Parathyroid adenoma (tissue), 2 donors: ENCODE measurements around the gene NUP210.
"Not testable (repeated sequence)": the region's sequence is repeated elsewhere in the genome, so short reads cannot be mapped to it uniquely, and the experiment has no call there.

Experiments
- H2AFZ ChIP-seq: fragments of 300-600 bp; sonication (generic); one replicate; pipeline ENCODE4 v1.7.0; 2017; ENCODE audit warnings: antibody characterized with exemption, mild to moderate bottlenecking
- H3K27ac ChIP-seq: fragments of 300-600 bp; sonication (generic); one replicate; pipeline ENCODE4 v1.7.0; 2017
- H3K27me3 ChIP-seq: fragments of 300-600 bp; sonication (generic); one replicate; pipeline ENCODE4 v1.7.0; 2017; ENCODE audit warnings: low read length; ENCODE audit not compliant: control insufficient read depth, insufficient read depth
- H3K36me3 ChIP-seq: fragments of 300-600 bp; sonication (generic); one replicate; pipeline ENCODE4 v1.7.0; 2017; ENCODE audit warnings: low read length; ENCODE audit not compliant: control insufficient read depth, insufficient read depth
- H3K4me1 ChIP-seq: fragments of 300-600 bp; sonication (generic); one replicate; pipeline ENCODE4 v1.7.0; 2017; ENCODE audit warnings: control low read depth
- H3K4me2 ChIP-seq: fragments of 300-600 bp; sonication (generic); one replicate; pipeline ENCODE4 v1.7.0; 2017; ENCODE audit warnings: low read length
- H3K4me3 ChIP-seq: fragments of 300-600 bp; sonication (generic); one replicate; pipeline ENCODE4 v1.7.0; 2017; ENCODE audit warnings: low read depth, low read length
- H3K79me2 ChIP-seq: fragments of 300-600 bp; sonication (generic); one replicate; pipeline ENCODE4 v1.7.0; 2017; ENCODE audit warnings: control low read depth
- H3K9ac ChIP-seq: fragments of 300-600 bp; sonication (generic); one replicate; pipeline ENCODE4 v1.7.0; 2017; ENCODE audit warnings: mild to moderate bottlenecking
- H3K9me3 ChIP-seq: fragments of 300-600 bp; sonication (generic); one replicate; pipeline ENCODE4 v1.7.0; 2017; ENCODE audit warnings: low read length; ENCODE audit not compliant: control insufficient read depth
- TF ChIP-seq, protein P1 (sequence below): fragments of 300-600 bp; sonication (generic); IDR thresholded peaks from one replicate; pipeline ENCODE4 v1.7.0; 2017; ENCODE audit warnings: antibody characterized with exemption, mild to moderate bottlenecking
- donor health status: primary hyperparathyroidism.

The NUP210 gene

DNA sequence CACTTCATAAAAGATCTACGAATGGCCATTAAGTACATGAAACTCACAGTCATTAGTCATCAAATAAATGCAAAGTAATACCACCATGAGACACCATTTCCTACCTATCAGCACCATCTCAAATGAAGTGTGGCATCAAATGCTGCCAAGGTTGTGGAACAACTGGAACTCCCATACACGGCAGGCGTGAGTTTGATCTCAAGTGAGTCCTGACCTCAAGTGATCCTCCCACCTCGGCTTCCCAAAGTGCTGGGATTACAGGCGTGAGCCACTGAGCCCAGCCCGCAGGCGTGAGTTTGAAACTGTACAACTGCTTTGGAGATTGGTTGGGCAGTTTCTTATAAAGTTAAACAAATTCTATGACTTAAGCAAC is 31.2 kb upstream of the NUP210 start:
- Histone ChIP-seq H3K4me3 (peak overlapping the region; percentile 66), H3K27me3 (no peaks in the 10 kb centered on the region), H3K4me2 (peak overlapping the region; percentile 99), H3K4me1 (peaks cover 10% of the 10 kb centered on the region), H3K9ac (no peak overlapping the region), H2AFZ (peak overlapping the region; percentile 99), H3K36me3 (no peaks in the 10 kb centered on the region), H3K27ac (peak overlapping the region; percentile 88), H3K79me2 (no peaks in the 10 kb centered on the region), H3K9me3 (no peaks in the 10 kb centered on the region)
- TF ChIP-seq, protein P1, sequence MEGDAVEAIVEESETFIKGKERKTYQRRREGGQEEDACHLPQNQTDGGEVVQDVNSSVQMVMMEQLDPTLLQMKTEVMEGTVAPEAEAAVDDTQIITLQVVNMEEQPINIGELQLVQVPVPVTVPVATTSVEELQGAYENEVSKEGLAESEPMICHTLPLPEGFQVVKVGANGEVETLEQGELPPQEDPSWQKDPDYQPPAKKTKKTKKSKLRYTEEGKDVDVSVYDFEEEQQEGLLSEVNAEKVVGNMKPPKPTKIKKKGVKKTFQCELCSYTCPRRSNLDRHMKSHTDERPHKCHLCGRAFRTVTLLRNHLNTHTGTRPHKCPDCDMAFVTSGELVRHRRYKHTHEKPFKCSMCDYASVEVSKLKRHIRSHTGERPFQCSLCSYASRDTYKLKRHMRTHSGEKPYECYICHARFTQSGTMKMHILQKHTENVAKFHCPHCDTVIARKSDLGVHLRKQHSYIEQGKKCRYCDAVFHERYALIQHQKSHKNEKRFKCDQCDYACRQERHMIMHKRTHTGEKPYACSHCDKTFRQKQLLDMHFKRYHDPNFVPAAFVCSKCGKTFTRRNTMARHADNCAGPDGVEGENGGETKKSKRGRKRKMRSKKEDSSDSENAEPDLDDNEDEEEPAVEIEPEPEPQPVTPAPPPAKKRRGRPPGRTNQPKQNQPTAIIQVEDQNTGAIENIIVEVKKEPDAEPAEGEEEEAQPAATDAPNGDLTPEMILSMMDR = no peak

DNA sequence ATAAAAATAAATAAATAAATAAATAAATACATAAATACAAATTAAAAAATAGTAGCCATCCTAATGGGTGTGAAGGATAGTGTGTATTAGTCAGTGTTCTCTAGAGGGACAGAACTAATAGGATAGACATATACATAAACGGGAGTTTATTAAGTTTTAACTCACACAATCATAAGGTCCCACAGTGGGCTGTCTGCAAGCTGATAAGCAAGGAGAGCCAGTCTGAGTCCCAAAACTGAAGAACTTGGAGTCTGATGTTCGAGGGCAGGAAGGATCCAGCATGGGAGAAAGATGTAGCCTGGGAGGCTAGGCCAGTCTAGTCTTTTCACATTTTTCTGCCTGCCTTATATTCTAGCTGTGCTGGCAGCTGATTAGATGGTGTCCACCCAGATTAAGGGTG is 22.8 kb upstream of the NUP210 start:
- not testable (repeated sequence) for H3K27ac ChIP-seq, H3K4me1 ChIP-seq, H3K79me2 ChIP-seq, H2AFZ ChIP-seq, H3K9me3 ChIP-seq, H3K27me3 ChIP-seq, H3K4me2 ChIP-seq, H3K36me3 ChIP-seq, H3K4me3 ChIP-seq, H3K9ac ChIP-seq

DNA sequence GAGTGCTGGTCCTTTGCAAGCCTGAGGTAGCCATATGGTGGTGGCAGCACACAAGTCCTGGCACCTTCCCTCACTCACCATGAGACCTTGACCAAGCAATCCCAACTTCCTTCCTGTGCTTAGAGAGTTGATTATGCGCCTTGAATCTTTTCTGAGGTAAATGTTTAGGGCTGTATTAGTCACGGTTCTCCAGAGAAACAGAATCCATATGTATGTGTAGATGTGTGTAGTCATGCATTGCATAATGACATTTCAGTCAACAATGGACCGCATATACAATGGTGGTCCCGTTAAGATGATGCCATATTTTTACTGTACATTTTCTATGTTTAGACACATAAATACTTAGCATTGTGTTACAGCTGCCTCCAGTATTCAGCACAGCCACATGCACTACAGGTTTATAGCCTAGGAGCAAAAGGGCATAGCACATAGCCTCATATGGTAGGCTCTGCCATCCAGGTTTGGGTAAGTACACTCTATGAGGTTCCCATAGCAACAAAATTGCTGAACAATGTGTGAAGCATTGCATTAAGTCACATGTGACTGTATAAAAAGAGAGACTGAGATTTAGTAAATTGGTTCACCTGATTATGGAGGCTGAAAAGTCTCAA is 20.2 kb upstream of the NUP210 start:
- H3K4me3 ChIP-seq = no peak overlapping the region
- H3K4me2 ChIP-seq = no peak overlapping the region
- TF ChIP-seq, protein P1 = no peak
- no peaks in the 10 kb centered on the region for H3K9me3 ChIP-seq
- H3K79me2 ChIP-seq = no peaks in the 10 kb centered on the region
- H3K36me3 ChIP-seq = no peaks in the 10 kb centered on the region
- H3K9ac ChIP-seq = no peak overlapping the region
- H3K27me3 ChIP-seq = no peaks in the 10 kb centered on the region
- H3K27ac ChIP-seq = no peak overlapping the region
- no peaks in the 10 kb centered on the region for H3K4me1 ChIP-seq
- H2AFZ ChIP-seq = no peak overlapping the region

DNA sequence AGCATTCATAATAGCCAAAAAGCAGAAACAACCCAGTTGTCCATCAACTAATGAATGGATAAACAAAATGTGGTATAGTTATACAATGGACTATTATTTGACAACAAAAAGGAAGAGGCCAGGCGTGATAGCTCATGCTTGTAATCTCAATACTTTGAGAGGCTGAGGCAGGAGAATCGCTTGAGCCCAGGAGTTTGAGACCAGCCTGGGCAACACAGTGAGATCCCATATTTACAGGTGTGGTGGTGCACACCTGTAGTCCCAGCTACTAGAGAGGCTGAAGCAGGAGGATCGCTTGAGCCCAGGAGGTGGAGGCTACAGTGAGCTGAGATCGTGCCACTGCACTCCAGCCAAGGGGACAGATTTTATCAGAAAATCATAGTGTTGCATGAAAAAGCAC is 16.1 kb upstream of the NUP210 start:
- not testable (repeated sequence) for H2AFZ ChIP-seq, H3K27me3 ChIP-seq, H3K79me2 ChIP-seq, H3K36me3 ChIP-seq, H3K9me3 ChIP-seq, H3K4me1 ChIP-seq, H3K4me2 ChIP-seq, H3K27ac ChIP-seq, H3K9ac ChIP-seq, H3K4me3 ChIP-seq

DNA sequence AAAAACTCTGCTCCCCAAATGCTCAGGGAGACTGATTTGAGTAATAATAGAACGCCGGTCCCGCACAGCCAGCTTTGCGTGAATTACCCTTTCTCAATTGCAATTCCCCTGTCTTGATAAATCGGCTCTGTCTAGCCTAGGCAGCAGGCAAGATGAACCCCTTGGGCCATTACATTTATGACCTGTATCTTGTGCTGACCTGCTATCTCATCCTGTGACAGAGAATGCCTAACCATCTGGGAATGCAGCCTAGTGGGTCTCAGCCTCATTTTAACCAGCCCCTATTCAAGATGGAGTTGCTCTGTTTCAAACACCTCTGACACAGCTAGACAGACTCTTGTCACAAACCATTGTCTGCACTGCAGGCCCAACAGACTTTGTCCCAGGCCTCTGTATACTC is 13.8 kb upstream of the NUP210 start:
- H3K4me2 ChIP-seq = no peak overlapping the region
- no peaks in the 10 kb centered on the region for H3K27me3 ChIP-seq
- H3K27ac ChIP-seq = no peak overlapping the region
- H2AFZ ChIP-seq = no peak overlapping the region
- no peaks in the 10 kb centered on the region for H3K9me3 ChIP-seq
- H3K4me3 ChIP-seq = no peak overlapping the region
- TF ChIP-seq, protein P1 = no peak
- no peaks in the 10 kb centered on the region for H3K4me1 ChIP-seq
- H3K9ac ChIP-seq = no peak overlapping the region
- H3K36me3 ChIP-seq = no peaks in the 10 kb centered on the region
- no peaks in the 10 kb centered on the region for H3K79me2 ChIP-seq

DNA sequence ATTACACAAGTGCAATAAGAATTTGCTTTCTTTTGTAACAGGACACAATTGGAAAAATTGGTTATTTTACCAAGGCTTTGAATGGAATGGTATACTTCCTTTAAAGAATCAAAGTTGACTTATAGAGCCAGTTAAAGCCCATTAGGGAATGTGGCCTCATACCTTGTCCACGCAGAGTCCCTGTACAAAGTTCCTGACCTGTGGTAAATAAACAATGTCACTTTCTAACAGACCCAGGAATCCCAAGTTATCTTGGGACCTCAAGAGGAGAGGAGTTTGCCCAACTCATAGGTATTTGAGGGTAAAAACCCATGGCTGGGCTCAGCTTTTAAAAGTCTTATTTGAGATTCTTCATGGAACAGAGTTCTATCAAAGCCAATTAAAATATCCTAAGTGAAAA is 12.0 kb upstream of the NUP210 start:
- Histone ChIP-seq H3K36me3 (no peaks in the 10 kb centered on the region), H3K9me3 (no peaks in the 10 kb centered on the region), H3K27me3 (no peaks in the 10 kb centered on the region), H3K4me2 (no peak overlapping the region), H2AFZ (no peak overlapping the region), H3K27ac (no peak overlapping the region), H3K79me2 (no peaks in the 10 kb centered on the region), H3K4me3 (no peak overlapping the region), H3K4me1 (no peaks in the 10 kb centered on the region), H3K9ac (no peak overlapping the region)
- TF ChIP-seq, protein P1 = no peak

DNA sequence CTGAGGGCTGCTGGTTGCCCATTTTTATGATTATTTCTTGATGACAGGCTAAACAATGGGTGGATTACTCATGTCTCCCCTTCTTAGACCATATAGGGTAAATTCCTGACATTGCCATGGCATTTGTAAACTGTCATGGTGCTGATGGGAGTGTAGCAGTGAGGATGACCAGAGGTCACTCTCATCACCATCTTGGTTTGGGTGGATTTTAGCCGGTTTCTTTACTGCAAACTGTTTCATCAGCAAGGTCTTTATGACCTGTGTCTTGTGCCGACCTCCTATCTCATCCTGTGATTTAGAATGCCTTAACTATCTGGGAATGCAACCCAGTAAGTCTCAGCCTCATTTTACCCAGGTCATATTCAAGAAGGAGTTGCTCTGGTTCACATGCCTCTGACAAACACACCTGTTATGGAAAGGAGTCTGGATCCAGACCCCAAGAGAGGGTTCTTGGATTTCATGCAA is 10.3 kb upstream of the NUP210 start:
- not testable (repeated sequence) for H2AFZ ChIP-seq, H3K27me3 ChIP-seq, H3K27ac ChIP-seq, H3K9ac ChIP-seq, H3K36me3 ChIP-seq, H3K4me2 ChIP-seq, H3K79me2 ChIP-seq, H3K4me3 ChIP-seq, H3K9me3 ChIP-seq, H3K4me1 ChIP-seq
